Neural progenitor cell (in vitro differentiated cells): ENCODE data around the gene PRSS12. TPM values are rescaled to one million over a fixed set of nuclear protein-coding genes. Genes with fewer than 3 reads are reported as not detected.

Experiments used
- DNase-seq: peaks from one replicate; pipeline ENCODE4 v3.0.0-alpha.2; 2016; ENCODE audit warnings: low spot score
- H2AFZ ChIP-seq: fragments of 200-600 bp; sonication (generic); replicated peaks from 2 replicates; pipeline ENCODE4 v1.6.1; 2016; ENCODE audit warnings: antibody characterized with exemption
- H3F3A ChIP-seq: fragments of 200-600 bp; sonication (generic); 2 replicates; pipeline ENCODE4 v1.6.1; 2016; ENCODE audit warnings: antibody characterized with exemption, low read depth
- H3K27ac ChIP-seq: fragments of 200-600 bp; sonication (generic); 2 replicates; pipeline ENCODE4 v1.5.1; 2016; ENCODE audit warnings: mild to moderate bottlenecking
- H3K27me3 ChIP-seq: fragments of 200-600 bp; sonication (generic); 2 replicates; pipeline ENCODE4 v1.6.1; 2016; ENCODE audit warnings: mild to moderate bottlenecking, moderate library complexity
- H3K36me3 ChIP-seq: fragments of 200-600 bp; sonication (generic); 2 replicates; pipeline ENCODE4 v1.5.1; 2016
- H3K4me1 ChIP-seq: fragments of 200-600 bp; sonication (generic); 2 replicates; pipeline ENCODE4 v1.6.1; 2016; ENCODE audit warnings: mixed run types
- H3K4me2 ChIP-seq: fragments of 200-600 bp; sonication (generic); 2 replicates; pipeline ENCODE4 v1.6.1; 2016
- H3K4me3 ChIP-seq: fragments of 200-600 bp; sonication (generic); 2 replicates; pipeline ENCODE4 v1.5.1; 2016
- H3K79me2 ChIP-seq: fragments of 200-600 bp; sonication (generic); 2 replicates; pipeline ENCODE4 v1.6.1; 2016; ENCODE audit warnings: low read depth
- H3K9ac ChIP-seq: fragments of 200-600 bp; sonication (generic); 2 replicates; pipeline ENCODE4 v1.6.1; 2016
- H3K9me3 ChIP-seq: fragments of 200-600 bp; sonication (generic); 2 replicates; pipeline ENCODE4 v1.5.1; 2016; ENCODE audit warnings: low read depth
- H4K20me1 ChIP-seq: fragments of 200-600 bp; sonication (generic); 2 replicates; pipeline ENCODE4 v1.6.1; 2016; ENCODE audit warnings: low read depth
- H3K27ac Mint-ChIP-seq: 3 replicates; pipeline ENCODE4 v1.8.0; 2021; ENCODE audit warnings: mixed read lengths
- H3K27me3 Mint-ChIP-seq: 2 replicates; pipeline ENCODE4 v1.8.0; 2022; ENCODE audit warnings: low read depth, mild to moderate bottlenecking, inconsistent platforms, moderate library complexity, mixed read lengths; ENCODE audit not compliant: insufficient read depth
- H3K36me3 Mint-ChIP-seq: 3 replicates; pipeline ENCODE4 v1.8.0; 2021; ENCODE audit warnings: mixed read lengths
- H3K4me1 Mint-ChIP-seq: 3 replicates; pipeline ENCODE4 v1.8.0; 2021; ENCODE audit warnings: mixed read lengths
- H3K4me3 Mint-ChIP-seq: 3 replicates; pipeline ENCODE4 v1.8.0; 2021; ENCODE audit warnings: mild to moderate bottlenecking, moderate library complexity, mixed read lengths
- H3K9me3 Mint-ChIP-seq: 3 replicates; pipeline ENCODE4 v1.8.0; 2020; ENCODE audit warnings: mixed read lengths
- EZH2 ChIP-seq: fragments of 200-600 bp; sonication (generic); IDR thresholded peaks from 2 replicates; pipeline ENCODE4 v1.6.1; 2017; ENCODE audit warnings: antibody characterized with exemption, mild to moderate bottlenecking, moderate library complexity
- EZH2phosphoT487 ChIP-seq: fragments of 200-600 bp; sonication (generic); IDR thresholded peaks from 2 replicates; pipeline ENCODE4 v1.6.1; 2017; ENCODE audit warnings: antibody characterized with exemption
- total RNA-seq: library from RNA; depleted of rRNA; stranded (reverse); fragments of >200 nt; gene quantifications from 2 replicates; pipeline ENCODE4 v1.2.3, GENCODE V29; 2015; ENCODE audit warnings: low replicate concordance
- TF ChIP-seq, protein P1 (sequence below): fragments of 200-600 bp; sonication (generic); IDR thresholded peaks from 2 replicates; pipeline ENCODE4 v1.5.1; 2017; ENCODE audit warnings: antibody characterized with exemption, mild to moderate bottlenecking

Gene PRSS12
- total RNA-seq, 1 donor from 2014 or later = 1.9 TPM

DNA sequence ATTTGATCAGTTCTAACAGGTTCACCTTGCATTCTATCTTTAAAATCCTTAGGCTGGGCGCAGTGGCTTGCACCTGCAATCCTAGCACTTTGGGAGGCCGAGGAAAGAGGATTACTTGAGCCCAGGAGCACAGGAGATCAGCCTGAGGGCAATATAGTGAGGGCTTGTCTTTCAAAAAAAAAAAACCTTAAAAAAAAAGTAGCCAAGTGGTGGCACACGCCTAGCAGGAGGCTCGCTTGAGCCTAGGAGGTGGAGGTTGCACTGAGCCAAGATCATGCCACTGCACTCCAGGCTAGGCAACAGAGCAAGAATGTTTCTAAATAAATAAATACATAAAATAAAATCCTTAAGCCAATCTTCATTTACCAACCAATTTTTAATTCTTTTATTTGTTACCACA, 75.6 kb downstream of the PRSS12 start:
- no peaks in the 10 kb centered on the region for H3K36me3 Mint-ChIP-seq
- H3K4me3 ChIP-seq = no peak overlapping the region
- H3K27me3 ChIP-seq = no peaks in the 10 kb centered on the region
- H3K36me3 ChIP-seq = no peaks in the 10 kb centered on the region
- TF ChIP-seq, protein P1, sequence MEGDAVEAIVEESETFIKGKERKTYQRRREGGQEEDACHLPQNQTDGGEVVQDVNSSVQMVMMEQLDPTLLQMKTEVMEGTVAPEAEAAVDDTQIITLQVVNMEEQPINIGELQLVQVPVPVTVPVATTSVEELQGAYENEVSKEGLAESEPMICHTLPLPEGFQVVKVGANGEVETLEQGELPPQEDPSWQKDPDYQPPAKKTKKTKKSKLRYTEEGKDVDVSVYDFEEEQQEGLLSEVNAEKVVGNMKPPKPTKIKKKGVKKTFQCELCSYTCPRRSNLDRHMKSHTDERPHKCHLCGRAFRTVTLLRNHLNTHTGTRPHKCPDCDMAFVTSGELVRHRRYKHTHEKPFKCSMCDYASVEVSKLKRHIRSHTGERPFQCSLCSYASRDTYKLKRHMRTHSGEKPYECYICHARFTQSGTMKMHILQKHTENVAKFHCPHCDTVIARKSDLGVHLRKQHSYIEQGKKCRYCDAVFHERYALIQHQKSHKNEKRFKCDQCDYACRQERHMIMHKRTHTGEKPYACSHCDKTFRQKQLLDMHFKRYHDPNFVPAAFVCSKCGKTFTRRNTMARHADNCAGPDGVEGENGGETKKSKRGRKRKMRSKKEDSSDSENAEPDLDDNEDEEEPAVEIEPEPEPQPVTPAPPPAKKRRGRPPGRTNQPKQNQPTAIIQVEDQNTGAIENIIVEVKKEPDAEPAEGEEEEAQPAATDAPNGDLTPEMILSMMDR = no peak
- TF ChIP-seq EZH2 (no peak), EZH2phosphoT487 (no peak)
- peaks cover 17% of the 10 kb centered on the region for H3K4me1 ChIP-seq
- peaks cover 18% of the 10 kb centered on the region for H3K79me2 ChIP-seq
- H3K9me3 ChIP-seq = no peaks in the 10 kb centered on the region
- no peak for DNase-seq
- peaks cover 2% of the 10 kb centered on the region for H3K27me3 Mint-ChIP-seq
- no peak overlapping the region for H3K4me3 Mint-ChIP-seq
- H4K20me1 ChIP-seq = peaks cover 13% of the 10 kb centered on the region
- peaks cover 24% of the 10 kb centered on the region for H3K4me1 Mint-ChIP-seq
- no peak overlapping the region for H3K27ac ChIP-seq
- H3K4me2 ChIP-seq = peak overlapping the region; percentile 84
- no peak overlapping the region for H3K9ac ChIP-seq
- H3K27ac Mint-ChIP-seq = no peak overlapping the region
- no peak overlapping the region for H2AFZ ChIP-seq
- no peaks in the 10 kb centered on the region for H3K9me3 Mint-ChIP-seq
- peaks cover 25% of the 10 kb centered on the region for H3F3A ChIP-seq

DNA sequence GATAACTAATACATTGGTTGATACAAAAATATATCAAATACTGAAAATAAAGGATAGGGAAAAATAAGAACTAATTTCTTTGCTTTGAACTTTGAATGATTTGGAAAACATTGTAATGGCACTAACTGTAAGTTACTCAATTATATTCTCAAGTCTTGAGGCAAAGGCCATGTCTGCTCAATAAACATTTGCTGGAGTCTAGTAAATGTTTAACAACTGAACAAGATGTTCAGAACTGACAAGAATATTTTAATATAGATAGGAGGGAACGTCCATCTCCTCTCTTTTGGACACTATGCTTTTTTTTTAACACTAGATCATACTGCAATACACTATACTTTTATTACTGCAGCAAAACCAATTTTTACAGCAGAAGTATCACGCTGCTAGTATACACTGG, 76.2 kb downstream of the PRSS12 start:
- H3K36me3 Mint-ChIP-seq = no peaks in the 10 kb centered on the region
- Histone ChIP-seq H2AFZ (no peak overlapping the region), H3K4me3 (no peak overlapping the region), H3K4me1 (peaks cover 10% of the 10 kb centered on the region), H3K4me2 (no peak overlapping the region), H3F3A (peaks cover 23% of the 10 kb centered on the region), H3K9me3 (no peaks in the 10 kb centered on the region), H3K27ac (no peak overlapping the region), H3K36me3 (no peaks in the 10 kb centered on the region), H3K9ac (no peak overlapping the region), H4K20me1 (peaks cover 13% of the 10 kb centered on the region), H3K27me3 (peaks cover 4% of the 10 kb centered on the region), H3K79me2 (peaks cover 18% of the 10 kb centered on the region)
- H3K27me3 Mint-ChIP-seq = no peaks in the 10 kb centered on the region
- DNase-seq = no peak
- peaks cover 17% of the 10 kb centered on the region for H3K4me1 Mint-ChIP-seq
- no peak overlapping the region for H3K27ac Mint-ChIP-seq
- no peak overlapping the region for H3K4me3 Mint-ChIP-seq
- TF ChIP-seq, protein P1 = no peak
- TF ChIP-seq EZH2 = no peak
- TF ChIP-seq EZH2phosphoT487 = no peak
- no peaks in the 10 kb centered on the region for H3K9me3 Mint-ChIP-seq

DNA sequence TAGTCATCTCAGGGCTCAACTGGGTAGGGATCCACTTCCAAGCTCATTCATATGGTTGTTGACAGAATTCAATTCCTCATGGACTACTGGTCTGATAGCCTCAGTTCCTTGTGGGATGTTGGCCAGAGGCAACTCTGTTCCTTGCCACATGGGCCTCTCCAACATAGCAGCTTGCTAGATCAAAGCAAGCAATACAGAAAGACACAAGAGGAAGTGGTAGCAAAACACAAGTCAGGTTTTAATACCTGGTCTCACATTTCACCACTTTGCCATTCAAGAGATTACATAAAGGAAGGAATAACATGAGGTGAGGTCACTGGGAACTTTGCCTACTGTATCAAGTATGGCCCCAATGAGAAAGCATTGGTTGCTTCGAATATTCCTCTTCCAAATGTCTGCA, 79.2 kb downstream of the PRSS12 start:
- DNase-seq = no peak
- Histone ChIP-seq H3K4me1 (no peaks in the 10 kb centered on the region), H2AFZ (no peak overlapping the region), H3K27me3 (peaks cover 8% of the 10 kb centered on the region), H4K20me1 (no peaks in the 10 kb centered on the region), H3K4me3 (no peak overlapping the region), H3K36me3 (no peaks in the 10 kb centered on the region), H3K9me3 (no peaks in the 10 kb centered on the region), H3K9ac (no peak overlapping the region), H3K4me2 (no peak overlapping the region), H3K27ac (no peak overlapping the region), H3F3A (no peaks in the 10 kb centered on the region), H3K79me2 (peaks cover under 1% of the 10 kb centered on the region)
- Mint-ChIP-seq H3K4me3 (no peak overlapping the region), H3K36me3 (no peaks in the 10 kb centered on the region), H3K27me3 (no peaks in the 10 kb centered on the region), H3K9me3 (no peaks in the 10 kb centered on the region), H3K4me1 (peaks cover 1% of the 10 kb centered on the region), H3K27ac (no peak overlapping the region)
- TF ChIP-seq, protein P1 = no peak
- TF ChIP-seq EZH2phosphoT487 (no peak), EZH2 (no peak)
